Stromal cell of bone marrow (primary cell): ENCODE measurements around the gene SLC12A5.
"Not testable (repeated sequence)": the region's sequence is repeated elsewhere in the genome, so short reads cannot be mapped to it uniquely, and the experiment has no call there.

Experiments
- DNase-seq: peaks from one replicate; pipeline ENCODE4 v3.0.0-alpha.2; 2012; ENCODE audit warnings: low read depth

Gene SLC12A5

DNA sequence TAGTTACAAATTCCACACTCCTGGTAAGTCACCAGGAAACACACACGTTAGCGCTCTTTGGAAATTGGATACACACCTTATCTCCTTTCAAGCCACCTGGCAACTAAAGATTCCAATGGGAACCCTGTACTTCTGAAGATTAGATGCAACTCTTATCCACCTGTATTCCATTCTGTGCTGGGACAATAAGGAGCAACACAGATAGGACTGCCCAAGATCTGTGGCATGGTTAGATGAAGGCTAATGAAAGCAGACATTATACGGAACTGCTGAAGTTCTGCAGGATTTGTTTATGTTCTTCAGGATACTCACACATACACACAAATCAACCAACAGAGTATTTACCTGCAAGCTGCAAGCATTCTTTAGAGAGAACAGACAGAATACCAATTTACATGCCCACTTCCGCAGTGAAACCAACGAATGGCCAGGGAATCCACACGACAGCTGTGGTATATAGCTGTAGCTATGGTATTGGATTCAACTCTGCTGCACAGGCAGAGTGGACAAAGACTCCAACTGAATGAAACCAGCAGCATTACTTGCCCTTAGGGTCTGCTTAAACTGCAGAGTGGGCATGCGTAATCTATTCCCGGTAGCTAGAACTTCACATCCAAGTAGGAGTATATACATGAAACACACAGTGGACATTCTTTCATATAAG is 48.8 kb downstream of the SLC12A5 start:
- DNase-seq: no peak

DNA sequence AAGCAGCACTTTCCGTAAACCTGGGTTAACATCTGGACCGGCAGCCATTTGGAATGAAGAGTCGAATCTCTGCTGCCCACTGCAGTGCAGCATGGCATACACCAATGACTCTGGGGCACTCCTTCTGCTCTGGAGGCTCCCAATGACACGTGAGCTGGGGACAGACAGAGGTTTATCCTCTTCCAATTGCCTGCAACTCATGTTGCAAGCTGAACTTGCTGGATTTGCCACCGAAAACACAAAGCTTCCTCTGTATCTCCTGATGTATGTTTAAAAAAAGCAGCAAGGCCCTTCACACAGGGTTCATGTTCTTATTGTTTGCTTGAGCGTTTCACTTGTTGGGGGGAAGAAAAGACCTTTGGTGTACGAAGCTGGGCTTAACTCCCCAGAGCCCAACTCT is 49.9 kb downstream of the SLC12A5 start:
- no peak for DNase-seq

DNA sequence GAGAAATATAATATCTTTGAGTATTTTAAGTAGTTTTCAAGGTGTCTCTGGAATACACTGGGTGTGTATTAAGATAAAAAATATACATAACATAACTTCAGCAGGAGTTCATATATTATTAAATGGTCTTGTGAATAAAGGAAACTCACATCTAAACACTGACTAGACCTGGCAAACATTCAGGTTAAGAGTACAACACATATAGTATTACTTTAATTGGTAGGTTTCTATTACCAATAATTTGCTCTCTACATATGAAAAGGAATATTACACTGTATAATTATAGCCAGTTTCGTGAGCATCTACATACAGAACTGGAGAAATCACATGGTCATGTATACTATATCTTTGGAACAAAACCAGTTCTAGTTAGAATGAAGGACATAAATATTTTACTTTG is 52.1 kb downstream of the SLC12A5 start:
- DNase-seq: no peak

DNA sequence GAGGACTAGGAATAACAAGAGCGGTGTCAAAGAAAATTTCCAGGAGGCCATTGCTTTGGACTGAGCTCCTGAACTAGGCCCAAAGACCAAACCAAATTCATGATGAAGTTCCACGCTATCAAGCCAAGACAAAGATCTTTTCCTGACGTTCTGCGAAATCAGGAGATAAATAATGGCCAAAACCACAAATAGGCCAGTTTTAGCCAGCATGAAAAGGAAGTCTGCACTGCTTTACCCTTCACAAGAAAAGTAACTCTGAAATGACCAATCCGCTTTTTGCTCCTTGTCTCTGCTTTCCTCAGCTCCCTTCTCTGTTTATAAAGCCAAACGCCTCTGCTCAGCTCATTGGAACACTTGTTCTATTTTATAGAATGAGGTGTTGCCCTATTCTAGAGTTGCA is 54.1 kb downstream of the SLC12A5 start:
- DNase-seq: no peak

DNA sequence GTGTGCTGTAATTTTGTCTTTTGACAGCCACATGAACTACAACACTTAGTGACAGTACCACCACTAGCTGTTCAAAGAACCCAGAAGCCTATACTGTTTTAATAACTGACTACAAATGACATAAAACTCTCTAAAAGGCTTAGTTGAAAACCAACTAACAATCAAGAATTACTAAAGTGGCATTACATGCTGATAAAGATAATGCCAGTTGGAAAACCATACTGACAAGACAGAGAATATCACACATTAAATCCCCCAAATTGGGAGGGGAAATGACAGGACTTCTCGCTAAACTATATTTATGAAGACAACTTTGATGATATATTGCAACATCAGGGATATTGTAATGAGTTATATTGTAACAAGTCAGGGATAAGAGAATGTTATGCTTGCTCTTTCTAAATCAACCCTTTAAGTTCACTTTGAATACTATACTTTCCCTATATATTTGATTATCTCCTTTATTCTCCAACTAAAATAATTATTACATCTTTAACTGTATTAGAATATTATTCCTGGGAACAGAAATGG is 54.6 kb downstream of the SLC12A5 start:
- no peak for DNase-seq

DNA sequence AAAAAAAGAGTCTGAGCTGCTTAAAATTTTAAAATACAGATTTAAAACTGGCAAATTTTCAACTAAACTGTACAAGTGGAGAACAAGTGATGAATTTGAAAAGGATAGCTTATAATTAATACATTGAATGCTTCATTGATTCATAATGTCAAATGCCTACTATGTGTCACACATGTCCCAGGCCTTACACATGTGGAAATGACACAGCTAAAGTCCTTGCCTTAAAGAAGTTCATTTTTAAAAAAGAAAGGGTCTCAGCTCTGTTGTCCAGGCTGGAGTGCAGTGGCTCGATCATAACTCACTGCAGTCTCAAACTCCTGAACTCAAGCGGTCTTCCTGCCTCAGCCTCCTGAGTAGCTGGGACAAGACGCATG is 55.8 kb downstream of the SLC12A5 start:
- DNase-seq: no peak

DNA sequence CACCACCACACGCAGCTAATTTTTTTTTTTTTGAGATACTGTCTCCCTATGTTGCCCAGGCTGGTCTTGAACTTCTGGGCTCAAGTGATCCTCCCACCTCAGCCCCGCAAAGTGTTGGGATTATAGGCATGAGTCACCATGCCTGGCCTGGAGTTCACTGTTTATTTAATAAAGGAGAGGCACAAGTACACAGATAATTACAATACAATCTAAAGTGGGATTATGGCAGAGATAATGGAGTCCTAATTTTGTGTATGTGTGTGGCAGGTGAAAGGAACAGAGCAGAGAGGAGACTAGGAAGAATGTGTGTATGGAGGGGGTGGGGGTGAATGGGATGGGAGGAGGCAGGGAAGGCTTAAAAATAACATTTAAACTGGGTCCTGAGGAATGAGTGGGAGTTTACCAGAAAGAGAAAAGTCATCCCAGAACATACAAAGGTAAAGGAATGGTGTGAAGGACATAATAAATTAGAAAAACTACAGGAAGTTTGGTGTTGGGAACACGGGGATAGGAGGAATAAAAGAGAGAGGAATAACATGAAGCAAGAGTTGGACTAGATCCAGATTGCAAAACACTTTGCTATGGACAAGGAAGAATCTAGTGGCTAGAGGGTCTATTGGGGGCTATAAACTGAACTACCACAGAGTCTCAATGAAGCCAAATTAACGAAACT is 56.3 kb downstream of the SLC12A5 start:
- DNase-seq: no peak

DNA sequence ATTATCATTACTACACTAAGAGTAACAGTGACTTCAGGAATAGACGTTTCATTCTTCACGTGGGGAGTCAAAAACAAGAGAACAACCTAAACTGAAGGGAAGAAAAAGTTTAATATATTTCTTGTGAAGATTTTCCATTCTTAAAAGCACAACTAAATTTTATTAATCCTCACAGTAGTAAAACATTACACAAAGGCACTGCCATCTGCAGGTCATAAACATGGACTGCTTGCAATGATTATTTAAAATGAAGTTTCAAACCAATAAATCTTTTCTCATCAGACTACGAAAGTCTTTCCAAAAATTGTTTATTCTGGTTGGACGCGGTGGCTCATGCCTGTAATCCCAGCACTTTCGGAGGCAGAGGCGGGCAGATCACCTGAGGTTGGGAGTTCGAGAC is 58.1 kb downstream of the SLC12A5 start:
- DNase-seq: no peak

DNA sequence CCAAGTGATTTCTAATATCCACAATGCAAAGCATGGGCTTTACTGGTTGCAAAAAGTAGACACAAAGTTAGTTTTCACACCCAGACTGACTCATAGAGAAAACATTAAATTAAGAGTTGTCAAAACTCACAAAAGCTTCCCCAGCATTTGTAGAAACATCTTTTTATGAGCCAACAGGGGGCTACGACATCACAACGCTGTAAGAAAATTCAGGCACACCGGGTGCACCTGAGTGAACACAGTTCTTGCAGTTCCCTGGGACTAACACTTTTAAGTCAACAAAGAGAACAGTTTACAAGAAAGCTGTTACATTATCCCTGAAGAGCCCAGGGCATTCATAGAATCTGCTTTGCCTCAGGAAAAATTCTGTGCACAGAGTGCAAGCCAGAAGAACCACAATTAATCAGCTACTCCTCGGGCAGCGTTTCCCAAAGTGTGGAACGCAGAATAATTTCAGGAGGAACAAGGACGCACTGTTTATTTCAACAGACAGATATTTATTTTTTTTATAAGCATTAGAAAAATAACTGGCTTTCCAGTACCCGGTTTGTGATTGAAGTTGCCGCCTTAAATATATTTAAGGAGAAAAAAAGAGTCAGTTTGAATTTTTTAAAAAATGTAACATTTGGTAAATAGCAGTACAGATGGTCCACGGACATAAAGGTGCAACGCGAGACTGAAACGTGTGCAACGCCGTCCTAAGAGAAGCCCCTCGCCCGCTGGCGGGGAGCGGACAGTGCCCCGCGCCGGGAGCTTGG is 59.6 kb downstream of the SLC12A5 start:
- no peak for DNase-seq

DNA sequence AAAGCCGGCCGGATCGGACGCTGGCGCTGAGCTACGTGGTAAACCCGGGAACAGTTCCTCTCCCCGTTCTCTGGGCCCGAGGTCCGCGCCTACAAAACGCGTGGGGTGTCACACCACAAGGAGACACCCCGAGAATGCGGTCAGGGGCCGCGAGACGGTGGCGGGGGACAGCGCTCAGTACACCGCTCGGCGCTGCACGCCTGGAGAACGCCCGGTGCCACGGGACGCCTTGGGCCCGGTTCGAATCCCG is 60.1 kb downstream of the SLC12A5 start:
- no peak for DNase-seq

DNA sequence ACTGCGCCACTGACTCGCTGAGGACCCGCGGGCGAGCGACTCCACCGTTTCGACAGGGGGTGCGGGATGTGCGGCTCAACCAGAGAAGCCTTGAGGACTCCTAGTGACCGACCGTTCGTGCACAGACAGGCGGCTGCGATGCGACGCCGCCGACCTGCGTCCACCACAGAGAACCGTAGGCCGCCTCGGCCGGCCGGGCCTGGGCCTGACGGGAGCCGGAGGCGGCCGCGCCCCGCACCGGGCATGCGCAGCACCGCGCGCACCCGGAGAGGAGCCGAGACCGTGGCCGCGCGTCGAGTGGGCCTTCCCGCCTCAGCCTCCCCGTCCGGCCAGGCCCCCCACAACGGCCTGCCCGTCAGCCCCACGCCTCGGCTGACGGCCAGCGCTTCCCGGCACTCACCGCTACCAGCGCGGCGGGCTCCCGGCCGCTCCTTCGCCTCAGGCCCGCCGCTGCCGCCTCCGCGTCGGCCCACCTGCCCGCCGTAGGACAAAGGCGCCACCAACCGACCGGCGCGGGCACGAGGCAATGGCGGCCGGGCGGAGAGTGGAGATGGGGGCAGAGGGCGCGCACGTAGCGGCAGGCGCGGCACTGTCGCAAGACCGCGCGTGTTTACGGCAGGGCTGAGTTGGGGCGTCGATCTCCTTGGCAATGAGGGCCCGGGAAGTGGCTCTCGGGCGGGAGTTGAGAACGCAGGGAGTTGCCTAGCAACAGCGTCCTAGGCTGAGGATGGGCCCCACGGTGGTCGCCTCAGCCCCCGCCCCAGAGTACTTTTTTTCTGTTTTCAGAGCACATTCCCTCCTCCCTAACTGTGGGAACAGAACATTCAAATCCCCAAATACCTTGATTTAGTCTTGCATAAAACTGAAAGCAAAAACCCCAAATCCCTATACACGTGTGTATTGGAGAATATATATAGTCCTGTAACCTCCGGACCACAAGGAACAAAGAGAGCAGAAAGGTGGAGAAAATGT is 60.7 kb downstream of the SLC12A5 start, which contains the start of gene NCOA5:
Gene NCOA5 (minus strand): TSS at position 546 of the 972 bp plus-strand sequence. CDS start 10,538 bp downstream, outside the sequence.
- peak; percentile 94 for DNase-seq

DNA sequence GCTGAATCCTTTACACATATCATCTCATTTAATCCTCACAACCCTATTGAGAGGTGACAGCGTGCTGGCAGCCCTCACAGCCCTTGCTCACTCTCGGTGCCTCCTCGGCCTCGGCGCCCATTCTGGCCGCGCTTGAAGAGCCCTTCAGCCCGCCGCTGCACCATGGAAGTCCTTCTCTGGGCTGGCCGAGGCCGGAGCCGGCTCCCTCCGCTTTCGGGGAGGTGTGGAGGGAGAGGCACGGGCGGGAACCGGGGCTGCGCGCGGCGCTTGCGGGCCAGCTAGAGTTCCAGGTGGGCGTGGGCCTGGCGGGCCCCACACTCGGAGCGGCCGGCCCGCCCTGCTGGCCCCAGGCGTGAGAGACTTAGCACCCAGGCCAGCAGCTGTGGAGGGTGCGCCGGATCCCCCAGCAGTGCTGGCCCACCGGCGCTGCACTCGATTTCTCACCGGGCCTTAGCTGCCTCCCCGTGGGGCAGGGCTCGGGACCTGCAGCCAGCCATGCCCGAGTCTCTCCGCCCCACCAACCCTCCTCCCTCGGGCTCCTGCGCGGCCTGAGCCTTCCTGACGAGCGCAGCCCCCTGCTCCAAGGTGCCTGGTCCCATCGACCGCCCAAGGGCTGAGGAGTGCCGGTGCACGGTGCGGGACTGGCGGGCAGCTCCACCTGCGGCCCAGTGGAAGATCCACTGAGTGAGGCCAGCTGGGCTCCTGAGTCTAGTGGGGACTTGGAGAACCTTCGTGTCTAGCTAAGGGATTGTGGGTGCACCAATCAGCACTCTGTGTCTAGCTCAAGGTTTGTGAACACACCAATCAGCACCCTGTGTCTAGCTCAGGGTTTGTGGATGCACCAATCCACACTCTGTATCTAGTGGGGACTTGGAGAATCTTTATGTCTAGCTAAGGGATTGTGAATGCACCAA is 62.9 kb downstream of the SLC12A5 start:
- DNase-seq: not testable (repeated sequence)

DNA sequence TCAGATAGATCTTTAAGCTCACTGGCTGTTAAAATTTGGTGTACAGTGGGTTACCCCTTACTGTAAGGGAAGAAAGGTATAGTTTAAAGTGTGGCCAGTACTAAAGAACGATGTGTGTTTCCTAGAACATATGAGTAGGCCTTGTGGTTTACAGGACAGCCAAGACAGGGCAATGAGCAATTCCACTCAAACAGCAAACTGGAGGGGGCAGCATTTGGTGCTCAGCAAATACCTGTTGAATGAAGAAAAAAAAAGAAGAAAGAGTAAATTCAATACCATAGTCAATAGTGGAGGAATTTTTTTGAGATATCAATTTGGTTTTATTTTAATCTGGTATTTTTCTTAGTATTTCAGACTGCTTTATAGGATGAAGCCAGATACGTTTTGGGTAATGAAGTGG is 64.5 kb downstream of the SLC12A5 start:
- DNase-seq: no peak

DNA sequence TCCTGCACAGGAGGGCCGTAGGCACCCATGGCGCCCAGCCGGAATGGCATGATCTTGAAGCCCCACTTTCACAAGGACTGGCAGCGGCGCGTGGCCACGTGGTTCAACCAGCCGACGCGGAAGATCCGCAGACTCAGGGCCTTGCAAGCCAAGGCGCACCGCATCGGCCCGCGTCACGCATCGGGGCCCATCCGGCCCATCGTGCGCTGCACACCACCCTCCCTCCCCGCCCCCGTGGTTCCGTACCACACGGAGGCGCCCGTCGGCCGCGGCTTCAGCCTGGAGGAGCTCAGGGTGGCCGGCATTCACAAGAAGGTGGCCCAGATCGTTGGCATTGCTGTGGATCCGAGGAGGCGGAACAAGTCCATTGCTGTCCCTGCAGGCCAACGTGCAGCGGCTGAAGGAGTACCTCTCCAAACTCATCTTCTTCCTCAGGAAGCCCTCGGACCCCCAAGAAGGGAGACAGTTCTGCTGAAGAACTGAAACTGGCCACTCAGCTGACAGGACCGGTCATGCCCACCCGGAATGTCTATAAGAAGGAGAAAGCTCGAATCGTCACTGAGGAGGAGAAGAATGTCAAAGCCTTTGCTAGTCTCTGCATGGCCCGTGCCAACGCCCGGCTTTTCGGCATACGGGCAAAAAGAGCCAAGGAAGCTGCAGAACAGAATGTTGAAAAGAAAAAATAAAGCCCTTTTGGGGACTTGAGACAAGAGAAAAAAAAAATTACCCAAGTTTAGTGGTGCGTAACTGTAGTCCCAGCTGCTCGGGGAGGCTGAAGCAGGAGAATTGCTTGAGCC is 70.7 kb downstream of the SLC12A5 start:
- DNase-seq: no peak

DNA sequence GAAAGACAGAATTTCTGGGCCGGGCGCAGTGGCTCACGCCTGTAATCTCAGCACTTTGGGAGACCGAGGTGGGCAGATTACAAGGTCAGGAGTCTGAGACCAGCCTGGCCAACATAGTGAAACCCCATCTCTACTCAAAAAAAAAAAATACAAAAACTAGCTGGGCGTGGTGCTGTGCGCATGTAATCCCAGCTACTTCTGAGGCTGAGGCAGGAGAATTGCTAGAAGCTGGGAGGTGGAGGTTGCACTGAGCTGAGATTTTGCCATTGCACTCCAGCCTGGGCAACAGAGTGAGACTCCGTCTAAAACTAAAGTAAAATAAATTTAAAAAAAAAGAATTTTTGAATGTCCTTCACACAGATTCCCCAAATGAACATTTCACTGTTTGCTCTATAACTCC is 71.4 kb downstream of the SLC12A5 start:
- not testable (repeated sequence) for DNase-seq

DNA sequence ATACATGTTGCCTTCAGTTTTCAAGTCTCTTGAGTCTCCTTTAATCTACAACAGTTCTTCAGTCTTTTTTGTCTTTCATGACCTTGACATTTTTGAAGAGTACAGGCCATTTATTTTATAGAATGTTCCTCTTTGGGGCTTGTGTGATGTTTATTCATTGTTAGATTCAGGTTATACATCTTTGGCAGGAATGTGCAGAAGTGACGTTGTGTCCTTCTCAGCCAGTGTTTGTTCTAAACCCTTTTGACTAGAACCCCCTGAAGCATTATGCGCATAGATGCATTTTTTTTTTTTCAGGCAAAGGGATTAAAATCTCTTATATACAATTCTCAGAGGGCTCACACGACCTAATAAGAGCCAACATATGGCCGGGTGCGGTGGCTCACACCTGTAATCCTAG is 72.0 kb downstream of the SLC12A5 start:
- DNase-seq: no peak

DNA sequence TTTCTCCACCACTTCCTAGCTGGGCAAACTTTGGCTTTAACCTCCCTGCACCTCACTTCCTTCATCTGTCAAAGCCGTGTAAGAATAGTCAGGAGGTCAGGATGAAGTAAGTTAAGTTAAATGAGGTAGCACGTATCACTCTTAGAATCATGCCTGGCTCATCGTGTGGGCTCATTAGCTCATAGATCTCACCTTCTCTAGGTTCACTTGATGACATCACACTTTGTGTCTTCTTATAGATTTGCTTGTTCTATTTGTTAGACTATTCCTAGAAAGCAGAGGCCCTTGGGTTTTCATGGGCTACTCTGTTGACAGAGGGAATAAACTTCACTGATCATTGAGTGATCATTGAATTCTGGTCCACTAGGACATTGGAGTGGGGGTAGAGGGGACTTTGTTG is 72.9 kb downstream of the SLC12A5 start:
- DNase-seq: no peak

DNA sequence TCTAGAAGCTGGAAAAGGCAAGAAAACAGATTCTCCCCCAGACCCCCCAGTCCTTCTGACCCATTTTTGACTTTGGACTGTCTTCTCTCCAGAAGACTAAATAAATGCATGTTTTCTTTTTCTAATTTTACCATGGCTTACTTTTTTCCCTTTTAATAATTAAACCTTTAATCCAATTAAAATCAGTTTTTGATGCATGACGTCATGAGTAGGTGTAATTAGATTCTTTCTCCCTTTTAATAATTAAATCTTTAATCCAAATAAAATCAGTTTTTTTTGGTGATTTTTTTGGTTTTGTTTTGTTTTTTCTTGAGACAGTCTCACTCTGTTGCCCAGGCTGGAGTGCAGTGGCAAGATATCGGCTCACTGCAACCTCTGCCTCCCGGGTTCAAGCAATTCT is 73.9 kb downstream of the SLC12A5 start:
- DNase-seq: no peak

DNA sequence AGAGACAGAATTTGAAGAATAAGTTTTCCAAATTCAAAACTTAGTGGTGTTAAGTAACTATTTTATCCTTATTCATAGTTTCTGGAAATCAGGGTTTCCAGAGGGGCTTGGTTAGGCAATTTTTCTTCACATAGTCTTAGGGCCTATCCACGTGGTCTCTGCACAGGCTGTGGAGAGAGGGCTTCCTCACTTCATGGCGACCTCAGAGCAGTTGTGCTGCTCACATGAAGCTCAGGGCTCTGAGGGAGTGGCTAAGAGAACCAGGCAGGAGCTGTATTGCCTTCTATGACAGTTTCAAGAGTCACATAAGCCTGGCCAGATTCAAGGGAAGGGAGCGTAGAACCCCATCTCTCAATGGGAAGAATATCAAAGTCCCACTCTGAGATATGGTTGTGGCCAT is 75.2 kb downstream of the SLC12A5 start:
- no peak for DNase-seq

DNA sequence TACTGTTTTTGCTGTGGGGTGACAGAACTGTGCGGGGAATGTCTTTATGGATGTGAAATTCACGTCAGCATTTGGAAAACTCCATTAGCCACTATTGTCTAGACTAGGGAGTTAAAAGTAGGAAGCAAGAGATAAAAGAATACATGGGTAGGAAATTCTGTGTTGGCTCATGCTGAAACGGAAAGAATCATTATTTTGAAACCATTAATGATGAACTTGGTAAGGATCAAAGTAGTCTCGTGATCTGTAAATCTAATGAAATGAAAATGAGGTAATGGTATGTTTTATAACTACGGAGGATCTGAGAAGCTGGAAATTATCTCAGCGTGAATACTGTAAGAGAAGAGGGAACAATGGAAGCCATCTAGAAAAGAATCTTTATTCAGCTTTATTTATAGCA is 78.0 kb downstream of the SLC12A5 start:
- DNase-seq: no peak
